ENCODE data around the gene KMT2A.

DNA sequence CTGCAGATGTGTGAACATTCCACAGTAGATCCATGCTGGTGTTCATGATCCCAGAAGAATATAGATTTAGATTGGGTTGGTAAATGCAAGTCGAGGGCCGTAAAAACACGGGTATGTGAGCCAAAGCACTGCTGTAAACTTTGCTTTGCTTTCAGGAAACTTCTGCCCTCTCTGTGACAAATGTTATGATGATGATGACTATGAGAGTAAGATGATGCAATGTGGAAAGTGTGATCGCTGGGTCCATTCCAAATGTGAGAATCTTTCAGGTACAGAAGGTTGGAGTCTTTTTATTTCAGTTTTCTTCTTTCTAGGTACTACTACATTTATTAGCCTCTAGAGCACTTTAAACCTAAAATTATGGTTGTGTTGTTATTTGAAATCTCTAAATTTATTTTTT, 54.7 kb downstream of the KMT2A start:
- TF ChIP-seq, protein P1, sequence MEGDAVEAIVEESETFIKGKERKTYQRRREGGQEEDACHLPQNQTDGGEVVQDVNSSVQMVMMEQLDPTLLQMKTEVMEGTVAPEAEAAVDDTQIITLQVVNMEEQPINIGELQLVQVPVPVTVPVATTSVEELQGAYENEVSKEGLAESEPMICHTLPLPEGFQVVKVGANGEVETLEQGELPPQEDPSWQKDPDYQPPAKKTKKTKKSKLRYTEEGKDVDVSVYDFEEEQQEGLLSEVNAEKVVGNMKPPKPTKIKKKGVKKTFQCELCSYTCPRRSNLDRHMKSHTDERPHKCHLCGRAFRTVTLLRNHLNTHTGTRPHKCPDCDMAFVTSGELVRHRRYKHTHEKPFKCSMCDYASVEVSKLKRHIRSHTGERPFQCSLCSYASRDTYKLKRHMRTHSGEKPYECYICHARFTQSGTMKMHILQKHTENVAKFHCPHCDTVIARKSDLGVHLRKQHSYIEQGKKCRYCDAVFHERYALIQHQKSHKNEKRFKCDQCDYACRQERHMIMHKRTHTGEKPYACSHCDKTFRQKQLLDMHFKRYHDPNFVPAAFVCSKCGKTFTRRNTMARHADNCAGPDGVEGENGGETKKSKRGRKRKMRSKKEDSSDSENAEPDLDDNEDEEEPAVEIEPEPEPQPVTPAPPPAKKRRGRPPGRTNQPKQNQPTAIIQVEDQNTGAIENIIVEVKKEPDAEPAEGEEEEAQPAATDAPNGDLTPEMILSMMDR (IDR thresholded peaks at IDR 0.05; ENCODE audit: low read length) = no peak
- TF ChIP-seq EZH2phosphoT487 (IDR thresholded peaks at IDR 0.05; ENCODE audit: low read length) = no peak
